Peyer's patch (tissue), 4 donors: ENCODE results near the gene PDE4D. TPM values are rescaled to one million over a fixed set of nuclear protein-coding genes. Genes with fewer than 3 reads are reported as not detected.

Source experiments
- DNase-seq, 3 donors: peaks; one replicate each; pipeline ENCODE4 v3.0.0-alpha.2; 2017 to 2019
- H3K27ac ChIP-seq, 4 donors: fragments of 200-600 bp; sonication (generic); one replicate each; pipeline ENCODE4 v1.5.1; 2016 to 2019
- H3K27me3 ChIP-seq, 2 donors: fragments of 200-600 bp; sonication (generic); one replicate each; pipeline ENCODE4 v1.5.1; 2019
- H3K36me3 ChIP-seq, 3 donors: fragments of 200-600 bp; sonication (generic); one replicate each; pipeline ENCODE4 v1.5.1; 2016 to 2019
- H3K4me1 ChIP-seq, 4 donors: fragments of 200-600 bp; sonication (generic); one replicate each; pipeline ENCODE4 v1.5.1; 2016 to 2019
- H3K4me3 ChIP-seq, 4 donors: fragments of 200-600 bp; sonication (generic); 1 replicate in 3 of 4; 2 replicates in 1 of 4; pipeline ENCODE4 v1.5.1; 2016 to 2019; ENCODE audit warnings: mild to moderate bottlenecking in 1 of 4
- H3K9me3 ChIP-seq, 4 donors: fragments of 200-600 bp; sonication (generic); one replicate each; pipeline ENCODE4 v1.5.1; 2016 to 2019; ENCODE audit warnings: mild to moderate bottlenecking in 1 of 4
- POLR2A ChIP-seq, 2 donors: fragments of 450-650 bp; IDR thresholded peaks; one replicate each; pipeline ENCODE4 v1.5.1; 2017; ENCODE audit warnings: antibody characterized with exemption in 2 of 2, mild to moderate bottlenecking in 2 of 2, moderate library complexity in 2 of 2
- total RNA-seq, 4 donors: library from RNA; depleted of rRNA; stranded (reverse); fragments of >200 nt; gene quantifications; one replicate each; pipeline ENCODE4 v1.1.0, GENCODE V29; 2016
- TF ChIP-seq, protein P1 (sequence below), 6 experiments: fragments of 450-650 bp in 4 of 6; fragments of 200-600 bp in 2 of 6; sonication (generic) in 1 of 6; IDR thresholded peaks; one replicate each; pipeline ENCODE4 v1.5.1; 2017 to 2019; ENCODE audit warnings: antibody characterized with exemption in 6 of 6, mild to moderate bottlenecking in 3 of 6, moderate library complexity in 1 of 6

The PDE4D gene
- total RNA-seq, 4 donors from 2014 or later, result 19.8 to 89.1 (median 43.9) TPM

DNA sequence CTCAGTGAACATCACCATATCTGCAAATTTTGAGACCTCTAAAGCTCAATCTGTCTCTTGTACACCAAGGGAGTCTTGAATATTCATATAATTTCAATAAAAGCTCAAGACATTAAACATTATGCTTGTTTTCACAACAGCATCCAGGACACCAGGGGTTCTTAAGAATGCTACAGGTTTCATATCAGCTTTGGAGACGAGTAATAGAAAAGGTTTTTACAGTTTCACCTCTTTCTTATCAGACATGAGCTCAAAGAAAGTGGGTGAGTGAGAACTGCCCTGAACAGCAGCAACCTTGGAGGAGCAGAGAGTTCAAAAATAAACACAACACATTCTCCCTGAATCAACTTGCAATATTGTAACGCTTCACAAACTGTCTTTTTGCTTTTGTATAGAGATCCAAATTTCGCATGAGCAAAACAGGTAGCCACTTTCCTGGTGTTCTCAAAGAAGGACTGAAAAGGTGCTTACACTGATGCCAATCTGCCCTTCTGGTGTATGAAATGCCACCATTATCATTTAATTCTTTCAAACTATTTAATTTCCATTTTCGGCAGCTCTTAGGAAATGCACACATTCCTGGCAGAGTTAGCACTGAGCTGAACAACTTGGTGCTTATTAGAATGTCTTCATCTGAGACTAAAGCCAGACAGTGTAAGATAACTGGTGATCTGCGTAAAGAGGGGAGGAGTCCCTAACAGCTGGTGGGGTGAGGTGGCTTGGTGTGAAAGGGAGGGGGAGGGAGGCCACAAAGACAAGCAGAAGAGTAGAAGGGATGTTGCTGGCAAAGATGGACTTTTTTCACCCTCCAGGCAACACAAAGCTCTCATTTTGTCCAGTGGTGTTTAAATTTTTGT, 535.3 kb downstream of the PDE4D start:
- no peak for DNase-seq
- H3K4me3 ChIP-seq, result no peak overlapping the region
- H3K27ac ChIP-seq, result peak overlapping the region in 2 of 4 donors; percentile 28 to 60
- no peaks in the 10 kb centered on the region for H3K9me3 ChIP-seq
- no peaks in the 10 kb centered on the region for H3K36me3 ChIP-seq
- peaks cover 0 to 4% (median 0%) of the 10 kb centered on the region in 4 donors for H3K4me1 ChIP-seq
- no peak for TF ChIP-seq POLR2A (IDR thresholded peaks at IDR 0.05)
- TF ChIP-seq, protein P1, sequence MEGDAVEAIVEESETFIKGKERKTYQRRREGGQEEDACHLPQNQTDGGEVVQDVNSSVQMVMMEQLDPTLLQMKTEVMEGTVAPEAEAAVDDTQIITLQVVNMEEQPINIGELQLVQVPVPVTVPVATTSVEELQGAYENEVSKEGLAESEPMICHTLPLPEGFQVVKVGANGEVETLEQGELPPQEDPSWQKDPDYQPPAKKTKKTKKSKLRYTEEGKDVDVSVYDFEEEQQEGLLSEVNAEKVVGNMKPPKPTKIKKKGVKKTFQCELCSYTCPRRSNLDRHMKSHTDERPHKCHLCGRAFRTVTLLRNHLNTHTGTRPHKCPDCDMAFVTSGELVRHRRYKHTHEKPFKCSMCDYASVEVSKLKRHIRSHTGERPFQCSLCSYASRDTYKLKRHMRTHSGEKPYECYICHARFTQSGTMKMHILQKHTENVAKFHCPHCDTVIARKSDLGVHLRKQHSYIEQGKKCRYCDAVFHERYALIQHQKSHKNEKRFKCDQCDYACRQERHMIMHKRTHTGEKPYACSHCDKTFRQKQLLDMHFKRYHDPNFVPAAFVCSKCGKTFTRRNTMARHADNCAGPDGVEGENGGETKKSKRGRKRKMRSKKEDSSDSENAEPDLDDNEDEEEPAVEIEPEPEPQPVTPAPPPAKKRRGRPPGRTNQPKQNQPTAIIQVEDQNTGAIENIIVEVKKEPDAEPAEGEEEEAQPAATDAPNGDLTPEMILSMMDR (IDR thresholded peaks at IDR 0.05), result no peak
- no peaks in the 10 kb centered on the region for H3K27me3 ChIP-seq

DNA sequence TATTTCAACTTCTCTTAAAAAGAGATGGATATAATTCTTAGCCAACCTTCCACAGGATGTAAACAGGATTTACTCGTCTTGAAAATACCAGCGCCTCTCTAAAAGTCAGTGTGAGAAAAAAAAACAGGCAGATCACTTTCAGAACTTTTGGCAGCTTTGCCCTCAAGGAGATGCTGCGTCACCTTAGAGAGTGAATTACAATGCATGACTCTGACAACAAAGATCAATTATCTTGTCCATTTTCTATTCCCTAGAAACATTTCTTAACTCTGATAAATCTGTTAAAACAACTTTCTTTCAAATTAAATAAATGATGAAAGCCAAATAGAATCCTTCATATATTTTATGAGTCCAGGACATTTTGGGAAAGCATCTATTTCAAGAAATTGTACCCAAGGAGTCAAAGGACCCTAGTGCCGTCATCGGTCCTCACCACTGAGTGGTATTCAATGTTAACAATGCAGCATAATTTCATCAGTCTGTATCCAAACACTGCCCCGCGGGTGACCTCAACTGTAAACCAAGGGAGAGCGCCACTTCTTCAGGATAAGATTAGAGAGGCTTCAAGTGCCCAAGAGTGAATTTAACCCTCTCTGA, 536.0 kb downstream of the PDE4D start:
- Histone ChIP-seq H3K27ac (peak overlapping the region in 2 of 4 donors; percentile 28 to 60), H3K4me1 (peaks cover 0 to 4% (median 0%) of the 10 kb centered on the region in 4 donors), H3K4me3 (no peak overlapping the region), H3K9me3 (no peaks in the 10 kb centered on the region), H3K36me3 (no peaks in the 10 kb centered on the region), H3K27me3 (no peaks in the 10 kb centered on the region)
- peak in 1 of 3 donors; percentile 16 for DNase-seq
- TF ChIP-seq, protein P1 (IDR thresholded peaks at IDR 0.05), result no peak
- TF ChIP-seq POLR2A (IDR thresholded peaks at IDR 0.05), result no peak

DNA sequence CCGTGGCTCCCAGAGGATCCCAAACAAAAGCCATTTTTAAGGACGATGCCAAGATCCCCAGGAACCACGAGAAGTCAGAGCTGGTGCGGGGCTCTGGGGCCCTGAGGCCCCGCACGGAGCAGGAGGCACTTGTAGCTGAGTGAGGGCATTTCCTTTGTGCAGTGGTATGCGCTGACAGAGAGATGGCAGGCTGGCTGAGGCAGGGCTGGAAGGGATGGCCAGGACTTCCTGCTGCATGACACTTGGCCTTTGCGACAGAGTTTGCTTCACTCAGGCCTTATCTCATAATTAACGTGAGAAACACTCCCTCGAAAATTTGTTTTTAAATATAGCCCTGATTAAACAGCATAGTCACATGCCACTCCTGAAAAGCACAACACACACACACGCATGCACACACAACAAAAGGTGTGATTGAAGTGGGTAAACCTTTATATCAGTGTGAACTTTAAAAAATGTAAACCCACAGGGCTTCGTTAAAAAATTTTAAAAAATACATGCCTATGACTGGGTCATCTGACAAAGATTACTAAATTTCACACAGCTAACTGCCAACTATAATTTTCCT, 536.6 kb downstream of the PDE4D start:
- Histone ChIP-seq H3K4me1 (peaks cover 0 to 4% (median 0%) of the 10 kb centered on the region in 4 donors), H3K36me3 (no peaks in the 10 kb centered on the region), H3K4me3 (no peak overlapping the region), H3K27ac (peak overlapping the region in 2 of 4 donors; percentile 17 to 60), H3K9me3 (no peaks in the 10 kb centered on the region), H3K27me3 (no peaks in the 10 kb centered on the region)
- DNase-seq, result no peak
- TF ChIP-seq, protein P1 (IDR thresholded peaks at IDR 0.05), result no peak
- no peak for TF ChIP-seq POLR2A (IDR thresholded peaks at IDR 0.05)

DNA sequence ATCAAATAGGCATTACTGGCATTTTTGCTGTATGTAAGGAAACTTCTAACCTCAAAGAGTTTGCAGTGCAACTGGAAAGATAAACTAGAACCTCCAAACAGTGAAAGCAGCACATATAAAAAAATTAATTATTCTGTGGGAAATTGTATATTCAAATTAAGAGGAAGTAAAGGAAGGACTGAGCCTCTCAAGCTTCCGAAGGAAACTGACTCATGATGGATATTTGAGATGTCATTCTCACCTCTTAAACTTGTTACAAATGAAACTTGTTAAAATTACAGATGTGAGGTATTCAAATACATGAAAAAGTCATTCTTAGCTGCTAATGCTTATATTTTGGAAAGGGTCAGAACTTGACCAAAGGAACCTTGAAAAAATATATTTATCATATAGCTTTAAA, 538.7 kb downstream of the PDE4D start:
- DNase-seq, result no peak
- Histone ChIP-seq H3K36me3 (no peaks in the 10 kb centered on the region), H3K4me1 (peaks cover 0 to 4% (median 0%) of the 10 kb centered on the region in 4 donors), H3K27ac (no peak overlapping the region), H3K9me3 (no peaks in the 10 kb centered on the region), H3K4me3 (no peak overlapping the region), H3K27me3 (no peaks in the 10 kb centered on the region)
- TF ChIP-seq, protein P1 (IDR thresholded peaks at IDR 0.05), result no peak
- no peak for TF ChIP-seq POLR2A (IDR thresholded peaks at IDR 0.05)

DNA sequence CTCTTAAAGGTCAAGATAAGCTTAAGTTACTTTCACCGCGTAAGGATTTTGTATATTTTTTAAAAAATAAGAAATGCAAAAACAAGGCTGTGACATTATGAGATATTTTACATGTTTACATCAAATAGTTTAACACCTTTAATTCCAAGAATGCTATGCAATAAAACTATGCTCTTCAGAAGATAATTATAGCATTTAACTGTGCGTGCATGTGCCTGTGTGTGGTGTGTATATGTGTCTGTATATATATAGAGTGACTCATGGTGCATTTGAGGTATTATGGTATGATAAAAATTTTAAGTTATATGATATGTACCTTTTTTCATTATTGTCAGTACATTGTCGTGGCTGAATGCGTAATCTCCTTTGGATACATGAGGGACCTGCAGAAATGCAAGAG, 539.3 kb downstream of the PDE4D start:
- Histone ChIP-seq H3K4me3 (no peak overlapping the region), H3K27ac (no peak overlapping the region), H3K4me1 (peaks cover 0 to 4% (median 0%) of the 10 kb centered on the region in 4 donors), H3K36me3 (no peaks in the 10 kb centered on the region), H3K27me3 (no peaks in the 10 kb centered on the region), H3K9me3 (no peaks in the 10 kb centered on the region)
- no peak for DNase-seq
- no peak for TF ChIP-seq POLR2A (IDR thresholded peaks at IDR 0.05)
- TF ChIP-seq, protein P1 (IDR thresholded peaks at IDR 0.05), result no peak
